Measurements from ENCODE around the gene SPHK2.

GRCh38 chr19:48613852-48614435 is 5.4 kb upstream of the SPHK2 start:
- TF ChIP-seq GATA2 (IDR thresholded peaks at IDR 0.05; ENCODE audit: low read depth, low read length) (no peak), GATA3 (IDR thresholded peaks at IDR 0.05; ENCODE audit: low read depth, low read length) (no peak)
